Gastrocnemius medialis (tissue), 4 donors: ENCODE results near the gene SPSB1.

ENCODE experiments used
- POLR2A ChIP-seq, 2 donors: fragments of 450-650 bp; IDR thresholded peaks; one replicate each; pipeline ENCODE4 v1.6.1; 2017; ENCODE audit warnings: antibody characterized with exemption in 2 of 2, mild to moderate bottlenecking in 2 of 2, moderate library complexity in 2 of 2
- TF ChIP-seq, protein P1 (sequence below), 5 experiments: fragments of 450-650 bp in 3 of 5; fragments of 200-600 bp in 2 of 5; sonication (generic) in 2 of 5; IDR thresholded peaks in 4 of 5; conservative IDR thresholded peaks in 1 of 5; 1 replicate in 4 of 5; 2 replicates in 1 of 5; pipeline ENCODE4 v1.5.1; 2016 to 2019; ENCODE audit warnings: antibody characterized with exemption in 5 of 5, mild to moderate bottlenecking in 3 of 5, moderate library complexity in 3 of 5

DNA sequence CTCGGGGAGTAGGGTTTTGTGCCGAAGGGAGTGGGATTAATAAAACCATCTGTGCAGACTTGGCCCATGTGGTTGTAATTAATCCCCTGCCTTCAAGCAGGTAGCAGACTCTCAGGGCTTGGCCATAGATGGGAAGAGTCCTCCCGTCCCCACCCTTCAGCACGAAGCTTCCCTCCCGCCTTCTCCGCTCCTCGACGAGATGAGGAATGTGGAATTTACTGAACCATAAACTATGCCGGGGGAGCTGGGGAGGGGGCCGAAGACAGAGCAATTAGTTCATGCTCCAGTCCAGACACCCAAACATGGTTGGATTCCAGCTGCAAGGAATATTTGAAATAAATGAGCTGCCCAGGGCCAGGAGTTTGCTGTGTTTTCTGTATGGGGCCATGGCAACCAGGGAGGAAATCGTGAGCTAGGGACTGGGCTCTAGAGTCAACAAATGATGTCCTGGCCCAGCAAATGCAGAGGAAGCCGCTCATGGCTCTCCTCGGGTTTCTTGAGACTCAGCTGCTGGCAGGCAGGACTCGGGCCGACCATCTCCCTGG is 78.8 kb downstream of the SPSB1 start:
- TF ChIP-seq POLR2A (IDR thresholded peaks at IDR 0.05), result no peak
- TF ChIP-seq, protein P1, sequence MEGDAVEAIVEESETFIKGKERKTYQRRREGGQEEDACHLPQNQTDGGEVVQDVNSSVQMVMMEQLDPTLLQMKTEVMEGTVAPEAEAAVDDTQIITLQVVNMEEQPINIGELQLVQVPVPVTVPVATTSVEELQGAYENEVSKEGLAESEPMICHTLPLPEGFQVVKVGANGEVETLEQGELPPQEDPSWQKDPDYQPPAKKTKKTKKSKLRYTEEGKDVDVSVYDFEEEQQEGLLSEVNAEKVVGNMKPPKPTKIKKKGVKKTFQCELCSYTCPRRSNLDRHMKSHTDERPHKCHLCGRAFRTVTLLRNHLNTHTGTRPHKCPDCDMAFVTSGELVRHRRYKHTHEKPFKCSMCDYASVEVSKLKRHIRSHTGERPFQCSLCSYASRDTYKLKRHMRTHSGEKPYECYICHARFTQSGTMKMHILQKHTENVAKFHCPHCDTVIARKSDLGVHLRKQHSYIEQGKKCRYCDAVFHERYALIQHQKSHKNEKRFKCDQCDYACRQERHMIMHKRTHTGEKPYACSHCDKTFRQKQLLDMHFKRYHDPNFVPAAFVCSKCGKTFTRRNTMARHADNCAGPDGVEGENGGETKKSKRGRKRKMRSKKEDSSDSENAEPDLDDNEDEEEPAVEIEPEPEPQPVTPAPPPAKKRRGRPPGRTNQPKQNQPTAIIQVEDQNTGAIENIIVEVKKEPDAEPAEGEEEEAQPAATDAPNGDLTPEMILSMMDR (IDR thresholded peaks at IDR 0.05 in 4 of 5, conservative IDR thresholded peaks at IDR 0.05 in 1 of 5), result no peak
